Body of pancreas (tissue), 4 donors: ENCODE measurements around the gene KRTAP6-1. TPM values are rescaled to one million over a fixed set of nuclear protein-coding genes. Genes with fewer than 3 reads are reported as not detected.

Experiments
- ATAC-seq: fragments of 150-250 bp; one replicate; pipeline ENCODE4 v1.9.1; 2016
- DNase-seq, 4 donors: peaks; one replicate each; pipeline ENCODE4 v3.0.0-alpha.2; 2019
- H3K27ac ChIP-seq, 4 donors: fragments of 200-600 bp; sonication (generic); 1 replicate in 3 of 4; 2 replicates in 1 of 4; pipeline versions ENCODE4 v1.5.1 to v1.6.1; 2016 to 2019; ENCODE audit warnings: mild to moderate bottlenecking in 1 of 4, mixed read lengths in 1 of 4, moderate library complexity in 1 of 4
- H3K27me3 ChIP-seq, 2 donors: fragments of 200-600 bp; sonication (generic); one replicate each; pipeline ENCODE4 v1.6.0; 2016; ENCODE audit warnings: mild to moderate bottlenecking in 1 of 2
- H3K36me3 ChIP-seq, 2 donors: fragments of 200-600 bp; sonication (generic); replicated peaks in 1 of 2; 2 replicates each; pipeline ENCODE4 v1.5.1; 2016; ENCODE audit warnings: low read depth in 2 of 2; ENCODE audit not compliant: insufficient read depth in 1 of 2
- H3K4me1 ChIP-seq: fragments of 200-600 bp; sonication (generic); one replicate; pipeline ENCODE4 v1.6.0; 2016
- H3K4me3 ChIP-seq, 2 donors: fragments of 200-600 bp; sonication (generic); 1 replicate in 1 of 2; 2 replicates in 1 of 2; pipeline ENCODE4 v1.5.1; 2016 to 2019
- H3K9me3 ChIP-seq, 3 donors: fragments of 200-600 bp; sonication (generic); 1 replicate in 2 of 3; 2 replicates in 1 of 3; pipeline ENCODE4 v1.5.1; 2016
- POLR2A ChIP-seq, 3 donors: fragments of 450-650 bp; IDR thresholded peaks; one replicate each; pipeline ENCODE4 v1.6.1; 2016; ENCODE audit warnings: antibody characterized with exemption in 3 of 3, mild to moderate bottlenecking in 2 of 3
- WGBS, 2 donors: methylation state at CpG; one replicate each; pipeline ENCODE4 v1.1.5; 2017; 5-methylcytosine and 5-hydroxymethylcytosine counted together
- intact Hi-C: fragments of 100-400 bp; cut with DNase I; formaldehyde crosslinking; loops from one replicate; pipeline ENCODE4 v1.15.1; 2023
- total RNA-seq, 2 donors: library from RNA; depleted of rRNA; stranded (reverse); fragments of >200 nt; gene quantifications; one replicate each; pipeline ENCODE4 v1.1.0, GENCODE V29; 2016
- TF ChIP-seq, protein P1 (sequence below), 7 experiments: fragments of 450-650 bp in 4 of 7; fragments of 200-600 bp in 3 of 7; sonication (generic) in 3 of 7; IDR thresholded peaks; one replicate each; pipeline ENCODE4 v1.5.1; 2016 to 2019; ENCODE audit warnings: antibody characterized with exemption in 7 of 7

Gene KRTAP6-1
- total RNA-seq, 2 donors from 2014 or later = not detected

DNA sequence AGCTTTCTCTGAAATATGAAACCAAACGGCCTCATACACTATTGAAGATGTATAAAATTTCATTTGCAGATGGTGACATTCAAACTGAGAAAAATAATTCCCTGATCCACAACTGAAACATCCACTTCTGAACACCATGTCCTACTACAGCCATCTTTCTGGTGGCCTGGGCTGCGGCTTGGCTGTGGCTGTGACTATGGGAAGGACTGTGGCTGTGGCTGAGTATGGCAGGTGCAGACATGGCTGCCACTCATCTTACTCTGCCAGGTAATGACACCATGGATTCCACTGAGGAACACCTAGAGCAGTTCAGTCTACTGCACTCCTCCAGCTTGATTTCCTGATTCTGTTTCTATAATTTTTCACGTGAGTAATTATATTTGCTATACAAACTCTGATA, 6.8 kb upstream of the KRTAP6-1 start, which contains the start of gene KRTAP20-4:
Gene KRTAP20-4, plus strand, starts transcription at position 106 of the 400 bp plus-strand sequence.
- no peak for ATAC-seq
- 70 to 80% methylated on average over 3 of the region's 3 CpGs for WGBS, 2 donors
- no peak for TF ChIP-seq POLR2A (IDR thresholded peaks at IDR 0.05)
- TF ChIP-seq, protein P1, sequence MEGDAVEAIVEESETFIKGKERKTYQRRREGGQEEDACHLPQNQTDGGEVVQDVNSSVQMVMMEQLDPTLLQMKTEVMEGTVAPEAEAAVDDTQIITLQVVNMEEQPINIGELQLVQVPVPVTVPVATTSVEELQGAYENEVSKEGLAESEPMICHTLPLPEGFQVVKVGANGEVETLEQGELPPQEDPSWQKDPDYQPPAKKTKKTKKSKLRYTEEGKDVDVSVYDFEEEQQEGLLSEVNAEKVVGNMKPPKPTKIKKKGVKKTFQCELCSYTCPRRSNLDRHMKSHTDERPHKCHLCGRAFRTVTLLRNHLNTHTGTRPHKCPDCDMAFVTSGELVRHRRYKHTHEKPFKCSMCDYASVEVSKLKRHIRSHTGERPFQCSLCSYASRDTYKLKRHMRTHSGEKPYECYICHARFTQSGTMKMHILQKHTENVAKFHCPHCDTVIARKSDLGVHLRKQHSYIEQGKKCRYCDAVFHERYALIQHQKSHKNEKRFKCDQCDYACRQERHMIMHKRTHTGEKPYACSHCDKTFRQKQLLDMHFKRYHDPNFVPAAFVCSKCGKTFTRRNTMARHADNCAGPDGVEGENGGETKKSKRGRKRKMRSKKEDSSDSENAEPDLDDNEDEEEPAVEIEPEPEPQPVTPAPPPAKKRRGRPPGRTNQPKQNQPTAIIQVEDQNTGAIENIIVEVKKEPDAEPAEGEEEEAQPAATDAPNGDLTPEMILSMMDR (IDR thresholded peaks at IDR 0.05) = no peak
- H3K4me1 ChIP-seq = no peaks in the 10 kb centered on the region
- H3K4me3 ChIP-seq = no peak within 1 kb of the TSS
- H3K36me3 ChIP-seq = no peaks in the 10 kb centered on the region
- intact Hi-C loops = no loop called here
- DNase-seq = no peak
- no peaks in the 10 kb centered on the region for H3K9me3 ChIP-seq
- no peak within 1 kb of the TSS for H3K27ac ChIP-seq
- H3K27me3 ChIP-seq = no peaks in the 10 kb centered on the region

DNA sequence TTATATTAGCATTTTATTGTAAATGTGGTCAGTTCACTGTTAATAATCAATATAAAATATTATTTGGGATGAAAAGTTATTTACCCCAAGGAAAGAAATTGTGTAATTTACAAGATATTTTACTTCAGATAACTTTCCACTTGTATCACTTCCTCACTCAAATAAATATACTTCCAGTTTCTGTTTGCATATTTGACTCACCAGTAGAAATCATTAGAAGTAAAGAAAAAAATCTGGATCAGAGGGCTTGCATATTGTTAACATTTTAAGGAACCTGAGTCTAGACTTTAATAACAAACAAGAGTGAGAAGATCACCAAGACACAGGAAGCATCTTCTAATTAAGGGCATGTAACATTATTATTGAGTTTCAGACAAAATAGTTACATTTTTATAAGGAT, 6.3 kb upstream of the KRTAP6-1 start:
- Histone ChIP-seq H3K27me3 (no peaks in the 10 kb centered on the region), H3K36me3 (no peaks in the 10 kb centered on the region), H3K27ac (no peak overlapping the region), H3K4me3 (no peak overlapping the region), H3K9me3 (no peaks in the 10 kb centered on the region), H3K4me1 (no peaks in the 10 kb centered on the region)
- no peak for ATAC-seq
- TF ChIP-seq POLR2A (IDR thresholded peaks at IDR 0.05) = no peak
- TF ChIP-seq, protein P1 (IDR thresholded peaks at IDR 0.05) = no peak
- no peak for DNase-seq
- intact Hi-C loops = no loop called here

DNA sequence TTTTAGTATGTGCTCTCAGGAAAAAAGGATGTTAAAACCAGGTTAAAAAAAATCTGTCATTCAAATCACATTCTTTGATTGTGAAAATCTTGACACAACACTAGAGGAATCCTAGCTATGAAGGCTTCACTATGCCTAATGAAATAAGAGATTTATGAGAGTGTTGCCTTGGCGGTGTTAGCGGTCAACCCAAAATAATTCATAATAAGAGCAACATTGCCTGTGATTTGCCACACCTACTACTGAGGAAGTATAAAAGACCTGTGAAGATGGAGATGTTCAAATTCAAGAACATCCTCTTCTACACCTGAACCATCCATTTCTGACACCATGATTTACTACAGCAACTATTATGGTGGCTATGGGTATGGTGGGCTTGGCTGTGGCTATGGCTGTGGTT, 2.4 kb upstream of the KRTAP6-1 start, which contains the start of gene KRTAP20-1:
Gene KRTAP20-1, plus strand, starts transcription at position 301 of the 400 bp plus-strand sequence. Its CDS starts 30 bp downstream, at position 331.
- ATAC-seq = no peak
- H3K27ac ChIP-seq = no peak within 1 kb of the TSS
- TF ChIP-seq, protein P1 (IDR thresholded peaks at IDR 0.05) = no peak
- no peak for TF ChIP-seq POLR2A (IDR thresholded peaks at IDR 0.05)
- WGBS, 2 donors = 76 to 94% methylated on average over 2 of the region's 2 CpGs
- DNase-seq = no peak
- intact Hi-C loops = no loop called here
- no peaks in the 10 kb centered on the region for H3K27me3 ChIP-seq
- no peak within 1 kb of the TSS for H3K4me3 ChIP-seq
- H3K9me3 ChIP-seq = no peaks in the 10 kb centered on the region
- H3K36me3 ChIP-seq = no peaks in the 10 kb centered on the region
- no peaks in the 10 kb centered on the region for H3K4me1 ChIP-seq

DNA sequence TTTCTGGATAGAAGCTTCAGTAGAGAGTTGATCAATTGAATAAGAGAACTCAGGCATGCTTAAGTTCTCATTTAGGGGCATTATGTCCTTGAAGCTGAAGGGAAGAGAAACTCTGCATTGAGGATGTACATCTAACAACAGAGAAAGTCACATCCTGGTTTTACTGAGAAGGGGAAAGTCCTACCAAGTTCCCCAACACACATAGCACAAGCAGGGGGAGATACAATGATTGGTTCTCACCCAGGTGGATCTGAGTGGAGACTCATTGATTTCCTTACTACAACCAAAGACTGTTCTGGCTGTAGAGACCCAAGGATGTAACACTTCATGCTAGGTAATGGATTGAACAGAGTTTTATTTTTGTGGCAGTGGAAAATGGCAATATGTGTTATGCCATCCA, 1.5 kb upstream of the KRTAP6-1 start:
- TF ChIP-seq, protein P1 (IDR thresholded peaks at IDR 0.05) = no peak
- no peak for TF ChIP-seq POLR2A (IDR thresholded peaks at IDR 0.05)
- ATAC-seq = no peak

DNA sequence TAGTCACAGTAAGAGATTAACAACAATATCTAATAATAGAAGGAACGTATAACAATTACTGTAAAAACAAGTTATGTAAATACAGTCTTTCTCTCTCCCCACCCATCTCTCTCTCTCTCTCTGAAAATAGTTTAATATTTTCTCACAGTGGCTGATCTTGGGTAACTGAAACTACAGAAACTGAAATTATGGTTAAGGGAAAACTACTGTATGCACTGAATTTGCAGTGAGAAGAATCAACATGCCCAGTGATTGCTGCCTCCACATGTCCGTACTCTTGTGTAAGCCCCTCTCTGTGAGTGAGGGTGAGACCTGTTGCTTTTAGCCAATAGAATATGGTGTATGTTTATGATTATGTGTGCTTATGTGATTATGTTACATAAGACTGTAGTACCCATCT, 1.6 kb downstream of the KRTAP6-1 start:
- Histone ChIP-seq H3K4me3 (no peak overlapping the region), H3K27ac (no peak overlapping the region), H3K36me3 (no peaks in the 10 kb centered on the region), H3K4me1 (no peaks in the 10 kb centered on the region), H3K27me3 (no peaks in the 10 kb centered on the region), H3K9me3 (no peaks in the 10 kb centered on the region)
- ATAC-seq (no peak), DNase-seq (no peak)
- intact Hi-C loops = no loop called here
- TF ChIP-seq POLR2A (IDR thresholded peaks at IDR 0.05) = no peak
- TF ChIP-seq, protein P1 (IDR thresholded peaks at IDR 0.05) = no peak
- 60 to 67% methylated on average over 2 of the region's 2 CpGs for WGBS, 2 donors

More for the DNA sequence above, 1.5 kb upstream of the KRTAP6-1 start:
- no peaks in the 10 kb centered on the region for H3K4me1 ChIP-seq
- H3K4me3 ChIP-seq = no peak overlapping the region
- intact Hi-C loops = no loop called here
- no peaks in the 10 kb centered on the region for H3K27me3 ChIP-seq
- H3K27ac ChIP-seq = no peak overlapping the region
- H3K9me3 ChIP-seq = no peaks in the 10 kb centered on the region
- no peak for DNase-seq
- H3K36me3 ChIP-seq = no peaks in the 10 kb centered on the region
